Peyer's patch (tissue), 4 donors: ENCODE data around the gene RNF31.

Experiments
- CTCF ChIP-seq, 6 experiments: fragments of 450-650 bp in 4 of 6; fragments of 200-600 bp in 2 of 6; sonication (generic) in 1 of 6; IDR thresholded peaks; one replicate each; pipeline ENCODE4 v1.5.1; 2017 to 2019; ENCODE audit warnings: antibody characterized with exemption in 6 of 6, mild to moderate bottlenecking in 3 of 6, moderate library complexity in 1 of 6
- POLR2A ChIP-seq, 2 donors: fragments of 450-650 bp; IDR thresholded peaks; one replicate each; pipeline ENCODE4 v1.5.1; 2017; ENCODE audit warnings: antibody characterized with exemption in 2 of 2, mild to moderate bottlenecking in 2 of 2, moderate library complexity in 2 of 2

DNA sequence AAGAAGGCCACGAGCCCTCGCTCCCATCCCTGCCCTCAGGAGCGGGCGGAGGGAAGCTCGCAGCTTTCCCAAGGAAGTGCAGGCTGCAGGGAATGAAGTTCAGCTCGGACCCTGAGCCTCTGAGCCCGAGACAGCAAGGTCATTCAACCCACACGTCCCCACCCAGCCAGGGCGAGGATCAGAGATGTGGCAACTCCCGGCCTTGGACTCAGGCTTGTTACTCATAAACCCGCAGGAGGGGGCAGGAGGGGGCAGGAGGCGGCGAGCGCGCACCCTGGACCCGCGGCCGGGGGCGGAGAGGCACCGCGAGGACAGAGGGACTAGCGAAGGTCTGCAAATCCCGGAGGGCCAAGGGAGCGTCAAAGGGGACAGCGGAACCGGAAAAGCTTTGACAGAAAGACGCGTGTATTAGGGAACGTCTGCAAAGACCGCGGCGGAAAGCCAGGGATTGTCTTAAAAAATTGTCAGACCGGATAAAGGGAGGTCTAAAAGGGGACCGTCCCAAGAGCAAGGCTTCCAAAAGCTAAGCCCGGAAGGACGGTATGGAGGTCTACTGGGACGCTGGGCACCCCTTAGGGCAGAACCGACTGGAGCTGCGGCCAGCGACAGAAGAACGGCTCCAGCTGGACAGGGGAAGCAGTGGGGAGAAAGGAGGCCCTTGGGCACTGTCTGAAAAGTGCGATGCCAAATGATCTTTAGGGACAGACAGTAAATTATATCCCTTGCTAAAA is 33.3 kb upstream of the RNF31 start:
- TF ChIP-seq CTCF (IDR thresholded peaks at IDR 0.05) (peak in 1 of 6 experiments; percentile 10), POLR2A (IDR thresholded peaks at IDR 0.05) (peak; percentile 67 to 70)
